Stimulated activated CD4-positive, alpha-beta T cell treated with anti-CD3 and anti-CD28 coated beads, Interleukin-15, amount 100 ng/mL, for 1 hour (primary cell): ENCODE measurements around the gene IRAG1.
"Not testable (repeated sequence)": the region's sequence is repeated elsewhere in the genome, so short reads cannot be mapped to it uniquely, and the experiment has no call there.

Experiments
- DNase-seq, 2 donors: peaks; one replicate each; pipeline ENCODE4 v3.0.0-alpha.2; 2020; ENCODE audit warnings: low read depth in 1 of 2, low spot score in 1 of 2

The IRAG1 gene

DNA sequence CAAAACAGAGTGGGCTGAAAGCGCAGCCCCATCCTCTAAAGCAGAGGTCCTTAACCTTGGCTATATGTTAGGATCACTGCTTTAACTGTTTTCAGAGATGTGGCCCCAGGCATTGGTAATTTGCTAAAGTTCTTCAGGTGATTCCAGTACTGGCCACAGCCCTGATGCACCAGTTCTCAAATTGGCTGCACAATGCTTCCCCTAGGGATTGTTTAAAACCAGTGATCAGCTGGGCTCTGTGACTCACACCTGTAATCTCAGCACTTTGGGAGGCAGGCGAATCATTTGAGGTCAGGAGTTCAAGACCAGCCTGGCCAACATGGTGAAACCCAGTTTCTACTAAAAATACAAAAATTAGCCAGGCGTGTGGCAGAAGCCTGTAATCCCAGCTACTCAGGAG is 8.4 kb upstream of the IRAG1 start:
- no peak for DNase-seq

- no peak for DNase-seq
Observed at GRCh38 chr11:10699072-10699471, 5.5 kb upstream of the IRAG1 start.

DNA sequence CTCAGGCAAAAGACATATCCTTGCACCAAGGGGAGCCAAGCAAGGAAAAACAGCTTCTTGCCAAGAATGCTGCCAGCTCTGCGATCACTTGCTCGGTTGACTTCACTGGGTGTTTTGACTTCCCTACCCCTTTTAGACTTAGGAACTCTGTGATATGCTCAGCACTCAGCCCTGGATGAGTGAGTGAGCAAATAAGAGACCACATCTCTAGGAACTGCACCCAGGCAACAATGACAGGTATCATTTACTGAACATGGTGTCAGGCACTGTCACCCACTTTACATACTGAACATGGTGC is 3.7 kb upstream of the IRAG1 start:
- DNase-seq: no peak

DNA sequence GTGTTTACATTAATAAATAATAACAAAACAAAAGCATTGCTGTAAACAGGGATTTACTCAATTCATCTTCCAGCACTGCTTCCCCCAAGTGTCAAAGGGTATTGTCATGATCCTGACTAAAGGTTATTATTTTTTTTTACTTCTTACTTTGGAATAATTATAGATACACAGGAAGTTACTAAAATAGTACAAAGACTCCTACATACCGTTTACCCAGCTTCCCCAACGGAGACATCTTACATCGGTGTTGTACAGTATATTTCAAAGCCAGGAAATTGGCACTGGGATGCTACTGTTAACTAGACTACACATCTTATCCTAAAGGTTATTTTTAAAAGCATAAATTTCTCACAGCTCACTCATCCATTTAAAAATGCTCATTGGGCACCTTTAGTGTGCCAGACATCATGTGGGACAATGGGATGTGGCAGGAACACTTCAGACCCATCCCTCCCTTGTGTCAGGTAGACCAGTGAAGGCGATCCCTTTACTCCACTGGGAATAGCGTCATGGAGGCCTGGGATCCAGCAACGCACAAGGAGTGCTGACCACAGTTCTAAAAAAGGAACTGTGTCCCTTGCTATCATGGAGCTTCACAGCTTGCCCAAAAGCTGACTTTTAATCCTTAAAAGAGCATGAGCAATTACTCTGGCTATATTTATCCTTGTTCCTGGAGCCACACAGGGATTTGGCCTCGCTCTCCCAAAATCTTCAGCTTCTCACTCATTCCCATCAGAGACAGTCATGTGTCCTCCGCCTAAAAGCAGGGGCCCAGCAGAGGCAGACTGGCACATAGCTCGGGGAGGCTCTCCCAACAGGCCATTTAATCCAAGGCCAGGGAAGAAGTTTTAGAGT is 3.1 kb upstream of the IRAG1 start:
- DNase-seq: no peak

DNA sequence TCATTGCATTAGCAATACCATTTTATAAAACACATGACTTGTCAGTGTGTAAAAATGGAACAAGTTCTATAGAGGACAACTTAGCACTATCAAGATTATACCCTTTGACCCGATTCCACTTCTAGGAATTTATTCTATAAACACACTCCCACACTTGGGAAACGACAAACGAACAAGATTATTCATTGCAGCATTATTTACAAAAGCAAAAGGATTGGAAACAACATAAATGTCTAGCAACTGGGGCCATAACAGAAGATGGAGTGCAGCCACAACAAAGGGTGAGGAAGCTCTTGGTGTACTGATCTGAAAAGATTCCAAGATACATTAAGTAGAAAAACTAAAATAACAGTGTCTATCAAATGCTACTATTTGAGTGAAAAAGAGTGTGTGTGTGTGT is 2.3 kb upstream of the IRAG1 start:
- no peak for DNase-seq

DNA sequence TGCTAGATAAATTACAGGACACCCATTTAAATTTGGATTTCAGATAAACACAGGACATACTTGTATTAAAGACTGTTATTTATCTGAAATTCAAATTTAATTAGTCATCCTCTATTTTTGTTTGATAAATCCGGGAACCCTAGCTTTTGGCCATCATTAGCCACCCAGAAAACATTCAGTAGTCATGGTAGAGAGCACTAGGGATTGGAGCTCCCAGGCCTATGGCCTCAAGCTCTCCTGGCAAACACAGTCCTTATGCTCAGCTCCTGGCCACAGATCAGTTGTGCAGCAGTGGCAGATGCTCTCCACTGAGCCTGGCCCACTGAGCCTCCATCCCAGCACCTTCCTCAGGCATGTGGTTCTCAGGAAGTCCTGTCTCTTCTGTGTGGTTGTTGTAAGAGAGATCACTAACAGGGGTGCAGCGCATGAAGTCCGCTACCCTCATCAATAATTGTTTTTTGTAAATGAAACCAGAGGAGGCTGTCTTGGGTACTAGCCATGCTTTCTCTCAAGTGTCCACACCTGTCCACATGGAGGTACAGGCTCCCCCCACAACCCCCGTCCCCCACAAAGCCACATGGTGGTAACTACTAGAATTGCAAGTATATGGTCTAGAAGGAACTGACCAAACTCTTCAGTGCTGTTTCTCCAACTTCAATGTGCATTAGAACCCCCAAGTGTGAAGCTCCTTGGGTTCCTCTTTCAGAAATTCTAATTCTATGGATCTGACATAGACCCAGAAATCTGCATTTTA is 1.1 kb upstream of the IRAG1 start:
- DNase-seq: no peak

DNA sequence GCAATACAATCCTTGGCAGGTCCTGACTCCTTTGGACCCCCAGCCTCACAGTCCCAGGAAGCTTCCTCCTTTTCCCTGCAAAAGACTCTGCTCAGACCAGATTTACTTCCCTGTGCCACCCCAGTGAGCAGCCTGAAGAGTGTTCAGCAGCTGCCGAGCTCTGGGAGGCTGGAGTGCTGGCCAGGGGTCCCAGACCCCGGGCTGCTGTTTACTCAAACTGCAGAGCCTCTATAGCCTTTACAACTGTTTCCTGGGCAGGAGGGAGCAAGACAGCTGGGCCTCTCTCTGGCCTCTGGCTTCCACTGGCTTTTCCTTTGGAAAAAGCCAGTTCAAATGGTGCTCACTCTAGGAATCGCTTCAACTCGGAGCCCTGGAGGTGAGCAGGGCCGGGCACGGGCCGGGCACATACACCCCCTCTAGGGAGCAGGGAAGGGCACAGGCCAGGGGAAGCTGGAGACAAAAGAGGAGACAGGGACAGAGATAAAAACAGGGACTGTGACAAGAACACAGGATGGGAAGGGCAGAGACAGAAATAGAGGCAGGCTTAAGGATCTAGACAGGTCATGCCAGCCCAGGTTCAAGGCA is 932 bp downstream of the IRAG1 start:
- no peak for DNase-seq

- no peak for DNase-seq
Observed at GRCh38 chr11:10688401-10688800, 5.2 kb downstream of the IRAG1 start.

DNA sequence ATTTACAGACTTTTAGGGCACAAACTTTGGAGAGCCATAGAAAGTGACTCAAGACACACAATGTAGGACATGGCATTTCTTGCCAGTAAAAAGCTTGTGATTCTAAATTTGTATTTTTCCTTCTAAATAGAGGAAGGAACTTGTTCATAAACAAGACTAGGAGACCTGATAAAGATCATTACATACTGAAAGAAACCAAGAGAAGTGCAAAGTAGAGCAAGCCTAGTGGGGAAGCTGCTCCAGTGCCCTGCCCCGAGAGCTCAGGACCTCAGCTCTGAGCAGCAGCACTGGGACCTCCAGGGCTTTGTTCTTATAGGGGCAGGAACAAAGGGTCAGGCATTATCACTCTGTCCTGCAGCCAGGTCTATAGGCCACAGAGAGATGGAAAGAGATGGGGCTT is 7.2 kb downstream of the IRAG1 start:
- DNase-seq: no peak

DNA sequence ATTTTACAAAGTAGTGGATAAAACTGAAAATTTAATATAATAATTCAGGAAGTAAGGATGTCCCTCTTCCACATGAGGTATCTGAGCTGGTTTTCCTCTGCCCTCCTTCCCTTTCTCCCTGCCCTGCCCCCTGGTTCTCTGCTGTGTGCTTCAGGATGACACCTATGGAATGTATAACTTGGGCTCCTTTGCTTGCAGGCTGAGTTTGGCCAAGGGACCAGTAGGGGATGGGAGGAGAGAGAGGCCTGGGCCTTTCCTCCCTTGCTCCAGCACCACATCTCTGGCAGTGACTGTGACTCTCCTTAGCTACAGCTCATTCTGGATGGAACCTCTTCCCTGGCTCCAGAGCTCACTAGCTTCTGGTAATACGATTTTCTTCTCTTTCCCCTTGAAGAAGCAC is 10.1 kb downstream of the IRAG1 start:
- DNase-seq: no peak

- DNase-seq: no peak
Observed at GRCh38 chr11:10680956-10681487, 12.5 kb downstream of the IRAG1 start.

- not testable (repeated sequence) for DNase-seq
Observed at GRCh38 chr11:10680279-10680678, 13.3 kb downstream of the IRAG1 start.

- no peak for DNase-seq
Observed at GRCh38 chr11:10679644-10680043, 13.9 kb downstream of the IRAG1 start.

- no peak for DNase-seq
Observed at GRCh38 chr11:10678101-10678500, 15.5 kb downstream of the IRAG1 start.

- no peak for DNase-seq
Observed at GRCh38 chr11:10676919-10677318, 16.6 kb downstream of the IRAG1 start.

DNA sequence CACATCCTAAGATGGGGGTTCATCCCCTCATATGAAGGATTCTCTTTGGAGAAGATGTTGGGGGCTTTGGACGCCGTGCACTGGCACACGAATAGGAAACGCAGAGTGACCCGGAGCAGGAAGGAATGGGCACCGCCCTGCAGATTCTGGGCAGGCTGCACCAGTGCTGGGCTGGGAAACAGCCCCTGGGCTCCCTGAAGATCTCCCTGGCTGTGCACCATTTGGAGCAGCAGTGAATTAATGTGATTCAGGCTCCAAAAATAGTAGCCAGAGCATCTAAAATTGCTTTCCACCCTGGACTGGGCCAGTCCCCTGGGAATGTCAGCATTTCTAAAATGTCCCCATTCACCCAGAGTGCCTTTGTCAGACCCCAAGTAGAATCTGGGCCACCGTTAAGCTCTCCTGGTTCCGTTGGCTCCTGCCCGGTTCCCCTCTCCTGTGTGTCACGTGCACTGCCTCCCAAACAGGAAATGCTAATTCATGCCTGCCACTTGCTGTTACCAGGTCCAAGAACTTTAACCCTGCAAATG is 18.6 kb downstream of the IRAG1 start:
- no peak for DNase-seq

DNA sequence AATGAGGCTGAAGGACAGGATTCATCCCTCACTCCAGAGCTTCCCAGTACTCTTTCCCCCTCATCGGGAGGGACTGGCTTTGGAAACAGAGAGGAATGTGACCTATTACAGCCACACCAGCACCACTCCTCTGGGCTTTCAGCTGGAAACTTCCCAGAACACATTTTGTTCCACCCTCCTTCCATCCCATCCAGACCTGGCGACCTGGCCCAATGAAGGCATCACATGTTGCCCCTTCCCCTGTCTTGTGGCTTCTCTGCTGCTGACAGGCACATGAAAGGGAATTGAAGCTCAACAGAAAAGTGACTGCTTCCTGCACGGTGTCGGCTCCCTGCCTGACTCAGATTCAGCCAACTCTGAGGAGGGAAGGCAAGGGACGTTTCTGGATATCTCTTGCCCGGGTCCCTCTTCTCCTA is 19.1 kb downstream of the IRAG1 start:
- DNase-seq: no peak

GRCh38 chr11:10673501-10674062 is 20.0 kb downstream of the IRAG1 start:
- DNase-seq: no peak

DNA sequence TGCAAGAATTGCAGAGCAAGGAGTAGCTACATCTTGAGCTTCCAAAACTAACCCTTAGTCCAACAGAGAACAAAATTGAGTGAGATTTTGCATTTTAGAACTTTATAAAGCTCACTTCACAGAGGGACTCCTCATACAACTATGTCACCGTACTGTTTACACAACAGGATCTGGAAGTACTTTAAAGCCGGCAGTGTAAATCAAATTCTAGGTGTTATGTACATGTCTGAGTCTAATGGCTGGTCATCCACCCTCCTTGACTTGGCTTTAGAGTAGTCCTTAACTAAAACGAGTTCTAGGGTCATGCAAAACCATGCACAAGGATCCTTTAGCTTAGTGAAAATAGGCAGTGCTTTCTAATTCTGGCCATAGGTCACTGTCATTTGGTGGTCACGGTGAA is 23.5 kb downstream of the IRAG1 start:
- DNase-seq: no peak

DNA sequence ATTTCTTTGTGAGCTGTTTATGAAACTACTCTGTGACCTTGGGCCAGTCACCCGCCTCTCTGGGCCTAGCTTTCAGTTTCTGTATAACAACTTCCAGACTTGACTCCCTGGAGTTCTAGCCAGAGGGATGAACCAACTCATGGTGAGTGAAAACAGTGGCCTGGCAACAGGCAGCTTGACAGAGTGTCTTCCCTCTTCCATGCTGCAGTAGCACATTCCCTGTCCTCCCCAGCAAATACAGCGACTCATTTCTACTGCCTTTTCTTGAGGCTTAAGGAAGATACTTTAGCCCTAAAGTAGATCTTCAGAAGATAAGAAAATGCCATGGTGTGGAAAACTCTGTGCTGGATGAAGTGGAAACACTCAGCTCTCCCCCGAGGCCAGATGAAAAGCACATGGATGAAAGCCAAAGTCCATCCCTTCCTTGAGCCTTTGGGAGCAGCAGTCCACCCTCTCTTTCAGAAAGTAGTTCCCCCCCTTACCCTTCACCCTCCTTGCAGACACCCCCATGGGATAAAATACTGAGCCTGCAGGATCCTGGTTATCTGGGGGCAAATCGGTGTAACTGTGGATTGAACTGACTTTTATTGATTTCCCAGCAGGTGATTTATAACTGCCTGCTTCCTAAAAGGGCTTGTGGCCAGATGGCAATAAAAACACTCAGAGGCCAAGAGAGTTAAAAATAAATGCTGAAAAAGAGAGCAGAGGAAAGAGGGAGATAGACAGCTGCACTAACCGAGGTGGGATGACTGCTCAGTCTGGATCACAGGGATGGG is 24.1 kb downstream of the IRAG1 start:
- no peak for DNase-seq

DNA sequence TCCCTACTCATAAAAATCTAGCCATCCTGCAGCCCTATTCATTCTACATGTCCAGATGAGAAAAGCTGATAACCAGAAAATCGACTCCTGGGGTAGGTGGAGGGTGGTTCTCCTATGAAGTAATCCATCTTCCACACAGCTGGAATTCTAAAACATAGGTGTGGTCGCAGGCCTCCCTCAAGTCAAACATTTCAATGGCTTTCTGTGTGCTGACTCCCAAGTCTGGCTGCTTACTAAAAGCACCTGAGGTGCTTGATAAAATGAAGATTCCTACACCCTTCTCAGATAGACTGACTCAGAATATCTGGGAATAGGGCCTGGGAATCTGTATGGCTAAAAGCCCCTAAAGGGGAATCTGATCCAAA is 26.1 kb downstream of the IRAG1 start:
- DNase-seq: no peak
